GM06990 (cell line): ENCODE data around the gene PXMP2.

Experiments used
- DNase-seq: peaks from one replicate; pipeline ENCODE4 v3.0.0-alpha.2; 2011; ENCODE audit not compliant: insufficient read length; ENCODE audit errors: extremely low read depth
- H3K27me3 ChIP-seq: replicated peaks from 2 replicates; pipeline ENCODE4 v1.6.0; 2011; ENCODE audit warnings: low read length; ENCODE audit not compliant: control insufficient read depth, insufficient read depth
- H3K36me3 ChIP-seq: 2 replicates; pipeline ENCODE4 v1.5.1; 2011; ENCODE audit warnings: low read length; ENCODE audit not compliant: control insufficient read depth, insufficient read depth
- H3K4me3 ChIP-seq: replicated peaks from 2 replicates; pipeline ENCODE4 v1.5.1; 2011; ENCODE audit warnings: low read depth, mild to moderate bottlenecking, control low read depth, low read length
- TF ChIP-seq, protein P1 (sequence below): IDR thresholded peaks from 2 replicates; pipeline ENCODE4 v1.5.1; 2011; ENCODE audit warnings: low read length, control low read depth, mild to moderate bottlenecking, inconsistent platforms; ENCODE audit not compliant: insufficient read depth, poor library complexity, severe bottlenecking

The PXMP2 gene

DNA sequence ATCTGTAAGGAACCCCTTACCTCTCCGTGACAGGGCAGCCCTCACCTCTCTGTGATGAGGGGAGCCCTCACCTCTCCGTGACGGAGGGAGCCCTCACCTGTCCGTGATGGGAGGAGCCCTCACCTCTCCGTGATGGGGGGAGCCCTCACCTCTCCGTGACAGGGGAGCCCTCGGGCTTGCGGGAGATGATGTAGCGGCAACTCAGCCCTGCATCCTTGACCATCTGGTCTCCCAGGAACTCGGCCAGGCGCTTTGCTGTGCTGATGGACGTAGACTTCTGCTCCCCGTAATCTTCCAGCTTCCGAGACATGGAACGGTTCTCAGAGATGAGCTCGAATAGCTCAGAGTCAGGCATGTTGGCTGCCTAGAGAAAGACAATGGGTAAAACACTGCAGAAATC is 28.2 kb upstream of the PXMP2 start:
- TF ChIP-seq, protein P1, sequence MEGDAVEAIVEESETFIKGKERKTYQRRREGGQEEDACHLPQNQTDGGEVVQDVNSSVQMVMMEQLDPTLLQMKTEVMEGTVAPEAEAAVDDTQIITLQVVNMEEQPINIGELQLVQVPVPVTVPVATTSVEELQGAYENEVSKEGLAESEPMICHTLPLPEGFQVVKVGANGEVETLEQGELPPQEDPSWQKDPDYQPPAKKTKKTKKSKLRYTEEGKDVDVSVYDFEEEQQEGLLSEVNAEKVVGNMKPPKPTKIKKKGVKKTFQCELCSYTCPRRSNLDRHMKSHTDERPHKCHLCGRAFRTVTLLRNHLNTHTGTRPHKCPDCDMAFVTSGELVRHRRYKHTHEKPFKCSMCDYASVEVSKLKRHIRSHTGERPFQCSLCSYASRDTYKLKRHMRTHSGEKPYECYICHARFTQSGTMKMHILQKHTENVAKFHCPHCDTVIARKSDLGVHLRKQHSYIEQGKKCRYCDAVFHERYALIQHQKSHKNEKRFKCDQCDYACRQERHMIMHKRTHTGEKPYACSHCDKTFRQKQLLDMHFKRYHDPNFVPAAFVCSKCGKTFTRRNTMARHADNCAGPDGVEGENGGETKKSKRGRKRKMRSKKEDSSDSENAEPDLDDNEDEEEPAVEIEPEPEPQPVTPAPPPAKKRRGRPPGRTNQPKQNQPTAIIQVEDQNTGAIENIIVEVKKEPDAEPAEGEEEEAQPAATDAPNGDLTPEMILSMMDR = no peak
- H3K4me3 ChIP-seq = no peak overlapping the region
- H3K36me3 ChIP-seq = peaks cover 47% of the 10 kb centered on the region
- H3K27me3 ChIP-seq = no peaks in the 10 kb centered on the region
- DNase-seq = no peak

GRCh38 chr12:132660052-132660451 is 27.3 kb upstream of the PXMP2 start:
- no peak for DNase-seq
- H3K27me3 ChIP-seq = no peaks in the 10 kb centered on the region
- no peak overlapping the region for H3K4me3 ChIP-seq
- peaks cover 47% of the 10 kb centered on the region for H3K36me3 ChIP-seq
- TF ChIP-seq, protein P1 = no peak

DNA sequence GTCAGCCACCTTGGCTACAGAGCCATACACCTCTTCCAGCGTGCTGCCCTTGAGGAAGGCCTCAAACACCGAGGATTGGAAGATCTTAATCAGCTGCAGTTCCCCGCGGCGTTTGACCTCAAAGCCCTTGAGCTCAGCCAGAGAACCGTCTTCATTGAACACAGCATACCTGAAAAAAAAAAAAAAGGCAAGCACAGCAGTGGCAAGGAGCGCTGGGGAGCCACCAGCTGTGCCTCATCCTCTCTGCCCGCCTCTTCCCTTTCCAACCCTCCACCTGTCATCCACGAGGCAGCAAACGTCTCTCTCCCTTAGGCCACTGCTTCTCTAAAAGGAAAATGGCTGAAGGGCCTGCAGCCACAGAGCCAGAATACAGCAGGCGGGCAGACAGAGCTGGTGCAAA is 26.4 kb upstream of the PXMP2 start:
- no peaks in the 10 kb centered on the region for H3K27me3 ChIP-seq
- no peak overlapping the region for H3K4me3 ChIP-seq
- TF ChIP-seq, protein P1 = no peak
- no peak for DNase-seq
- peaks cover 47% of the 10 kb centered on the region for H3K36me3 ChIP-seq

DNA sequence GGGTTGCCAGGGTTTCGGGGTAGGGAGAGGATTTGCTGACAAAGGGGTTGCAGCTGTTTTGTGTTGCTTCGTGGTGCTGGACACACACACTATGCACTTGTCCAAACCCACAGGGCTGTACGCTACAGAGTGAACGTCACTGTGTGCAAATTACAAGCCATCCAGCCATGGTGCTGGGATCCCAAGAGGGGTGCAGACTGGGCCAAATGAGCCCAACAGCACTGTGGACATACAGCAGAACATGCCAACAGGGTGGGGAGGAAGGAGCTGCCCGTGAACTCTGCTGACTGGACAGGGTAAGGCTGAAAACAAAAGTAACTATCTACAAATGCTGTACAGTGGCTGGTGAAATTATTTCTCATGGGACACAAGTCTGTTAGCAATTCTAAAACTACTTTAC is 25.4 kb upstream of the PXMP2 start:
- TF ChIP-seq, protein P1 = no peak
- H3K27me3 ChIP-seq = no peaks in the 10 kb centered on the region

DNA sequence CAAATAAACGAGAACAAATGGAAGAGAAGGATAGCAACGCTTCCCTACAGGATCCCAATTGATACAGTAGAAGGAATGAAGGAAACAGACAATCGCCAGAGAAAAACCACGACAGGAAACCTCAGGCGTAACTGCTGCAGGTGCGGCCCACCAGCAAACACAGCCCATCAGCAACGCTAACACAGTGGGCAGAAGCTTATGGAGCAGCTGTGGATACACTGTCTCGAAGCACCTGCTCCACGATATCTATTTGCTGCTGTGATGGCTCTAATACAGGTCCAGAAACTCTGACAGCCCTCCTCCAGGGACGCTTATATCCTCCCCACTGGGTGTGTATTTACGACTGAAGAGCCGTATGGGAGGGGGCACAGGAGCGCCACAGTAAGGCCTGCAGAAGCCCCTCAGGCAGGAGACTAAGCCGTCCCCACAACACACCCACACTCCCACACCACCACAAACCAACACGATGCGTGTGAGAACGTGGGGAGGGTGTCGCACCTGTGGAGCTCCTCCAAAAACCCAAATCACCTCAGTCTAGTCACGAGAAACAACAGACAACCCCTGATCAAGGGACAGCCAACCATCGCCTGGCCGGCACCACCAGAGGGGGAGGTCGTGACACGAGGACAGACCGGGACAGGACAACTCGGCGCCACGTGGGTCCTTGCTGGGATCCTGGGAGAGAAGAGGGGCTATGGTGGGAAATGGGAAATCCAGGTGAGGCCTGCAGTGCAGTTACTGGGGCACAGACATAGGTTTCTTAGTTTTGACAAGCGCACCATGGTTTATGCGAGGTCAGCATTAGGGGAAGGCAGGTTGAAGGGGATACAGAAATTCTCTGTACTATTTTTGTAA is 24.3 kb upstream of the PXMP2 start:
- TF ChIP-seq, protein P1 = no peak
- H3K27me3 ChIP-seq = no peaks in the 10 kb centered on the region
- H3K36me3 ChIP-seq = peaks cover 44% of the 10 kb centered on the region
- no peak for DNase-seq
- H3K4me3 ChIP-seq = no peak overlapping the region

More for the DNA sequence above, 25.4 kb upstream of the PXMP2 start:
- Histone ChIP-seq H3K4me3 (no peak overlapping the region), H3K36me3 (peaks cover 45% of the 10 kb centered on the region)
- DNase-seq = no peak
